ENCODE results near the gene TALDO1. TPM values are rescaled to one million over a fixed set of nuclear protein-coding genes. Genes with fewer than 3 reads are reported as not detected.

Gene TALDO1
- total and polyA plus RNA-seq, 2 experiments from 2014 or later: 137 to 161 TPM

GRCh38 chr11:714436-714835 lies 32.8 kb upstream of the TALDO1 start:
- H3K9me3 ChIP-seq (ENCODE audit: low read depth): no peaks in the 10 kb centered on the region
- peaks cover 13% of the 10 kb centered on the region for H4K20me1 ChIP-seq (ENCODE audit: insufficient read depth, poor library complexity, severe bottlenecking)
- peaks cover 24% of the 10 kb centered on the region for H3K4me1 ChIP-seq (ENCODE audit: insufficient read depth)
- H3K4me3 ChIP-seq: no peak overlapping the region
- no peaks in the 10 kb centered on the region for H3K9me2 ChIP-seq (replicated peaks; ENCODE audit: insufficient read depth)
- H3K27me3 ChIP-seq: no peaks in the 10 kb centered on the region
- H2AFZ ChIP-seq: no peak overlapping the region
- H3K27ac ChIP-seq: no peak overlapping the region
- peaks cover 64% of the 10 kb centered on the region for H3K79me2 ChIP-seq
- no peak for TF ChIP-seq EZH2 (IDR thresholded peaks at IDR 0.05; ENCODE audit: borderline replicate concordance)
- no peak for TF ChIP-seq EZH2phosphoT487 (IDR thresholded peaks at IDR 0.05; ENCODE audit: low read depth, severe bottlenecking, unreplicated experiment)
- TF ChIP-seq CTCF (IDR thresholded peaks at IDR 0.05; ENCODE audit: poor library complexity): no peak
- H3K4me2 ChIP-seq: no peak overlapping the region
- 99% methylated on average over 6 of the region's 6 CpGs for WGBS (ENCODE audit: low lambda C conversion rate, missing lambda C conversion rate)
- no peaks in the 10 kb centered on the region for H3K36me3 ChIP-seq (replicated peaks; ENCODE audit: insufficient read depth, low read depth)
- no peak for DNase-seq (ENCODE audit: low spot score)

GRCh38 chr11:719214-720016 lies 27.8 kb upstream of the TALDO1 start:
- Histone ChIP-seq H3K4me2 (no peak overlapping the region), H4K20me1 (ENCODE audit: insufficient read depth, poor library complexity, severe bottlenecking) (peaks cover 13% of the 10 kb centered on the region), H3K4me3 (no peak overlapping the region), H3K36me3 (replicated peaks; ENCODE audit: insufficient read depth, low read depth) (no peaks in the 10 kb centered on the region), H3K27ac (no peak overlapping the region), H3K4me1 (ENCODE audit: insufficient read depth) (no peaks in the 10 kb centered on the region), H3K27me3 (no peaks in the 10 kb centered on the region), H3K9me3 (ENCODE audit: low read depth) (no peaks in the 10 kb centered on the region), H3K9me2 (replicated peaks; ENCODE audit: insufficient read depth) (no peaks in the 10 kb centered on the region), H3K79me2 (peaks cover 32% of the 10 kb centered on the region), H2AFZ (no peak overlapping the region)
- no peak for DNase-seq (ENCODE audit: low spot score)
- no peak for TF ChIP-seq CTCF (IDR thresholded peaks at IDR 0.05; ENCODE audit: poor library complexity)
- TF ChIP-seq EZH2phosphoT487 (IDR thresholded peaks at IDR 0.05; ENCODE audit: low read depth, severe bottlenecking, unreplicated experiment): no peak
- TF ChIP-seq EZH2 (IDR thresholded peaks at IDR 0.05; ENCODE audit: borderline replicate concordance): no peak
- 93% methylated on average over 30 of the region's 34 CpGs for WGBS (ENCODE audit: low lambda C conversion rate, missing lambda C conversion rate)

GRCh38 chr11:720017-720641 lies 27.1 kb upstream of the TALDO1 start:
- H2AFZ ChIP-seq: no peak overlapping the region

More at GRCh38 chr11:720017-720641, 27.1 kb upstream of the TALDO1 start:
- WGBS (ENCODE audit: low lambda C conversion rate, missing lambda C conversion rate): 90% methylated on average over 34 of the region's 35 CpGs
- Histone ChIP-seq H4K20me1 (ENCODE audit: insufficient read depth, poor library complexity, severe bottlenecking) (peaks cover 10% of the 10 kb centered on the region), H3K27ac (no peak overlapping the region), H3K4me3 (no peak overlapping the region), H3K36me3 (replicated peaks; ENCODE audit: insufficient read depth, low read depth) (no peaks in the 10 kb centered on the region), H3K4me2 (no peak overlapping the region), H3K9me3 (ENCODE audit: low read depth) (no peaks in the 10 kb centered on the region), H3K79me2 (peaks cover 28% of the 10 kb centered on the region), H3K9me2 (replicated peaks; ENCODE audit: insufficient read depth) (no peaks in the 10 kb centered on the region), H3K4me1 (ENCODE audit: insufficient read depth) (no peaks in the 10 kb centered on the region), H3K27me3 (no peaks in the 10 kb centered on the region)
- no peak for DNase-seq (ENCODE audit: low spot score)
- TF ChIP-seq CTCF (IDR thresholded peaks at IDR 0.05; ENCODE audit: poor library complexity) (no peak), EZH2phosphoT487 (IDR thresholded peaks at IDR 0.05; ENCODE audit: low read depth, severe bottlenecking, unreplicated experiment) (no peak), EZH2 (IDR thresholded peaks at IDR 0.05; ENCODE audit: borderline replicate concordance) (no peak)
